ENCODE measurements around the gene NLGN1. TPM values are rescaled to one million over a fixed set of nuclear protein-coding genes. Genes with fewer than 3 reads are reported as not detected.

NLGN1 gene
- total and polyA plus RNA-seq, 9 of the 15 experiments (the other 6 are each of a cell fraction or from before 2014, with no cell fraction given) = under 0.01 to 0.01 TPM; not detected in 7

DNA sequence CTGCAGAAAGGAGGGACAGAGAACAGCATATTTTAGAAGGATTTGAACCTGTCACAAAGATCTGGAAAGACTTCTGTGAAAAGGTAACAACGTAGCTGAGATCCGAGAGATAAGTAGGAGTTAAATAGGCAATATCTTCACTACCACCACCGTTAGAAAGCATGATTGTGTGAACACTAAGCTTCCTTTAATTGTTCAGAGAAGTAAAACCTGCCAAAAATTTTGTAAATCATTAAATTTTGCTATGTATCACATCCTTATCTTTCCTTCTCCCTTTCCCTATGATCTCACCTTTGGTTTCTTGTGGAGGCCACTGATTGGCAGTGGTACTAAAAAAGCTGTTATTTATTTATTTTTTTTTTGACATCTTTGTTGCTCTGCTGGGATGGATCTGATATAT, 346.9 kb downstream of the NLGN1 start:
- Histone ChIP-seq H3K36me3 (ENCODE audit: control insufficient read depth, insufficient read depth, low read length) (no peaks in the 10 kb centered on the region), H3K27ac (ENCODE audit: extremely low read depth, low read depth, low read length) (no peak overlapping the region), H3K9me1 (ENCODE audit: control insufficient read depth, insufficient read depth, low read length) (no peaks in the 10 kb centered on the region), H4K20me1 (replicated peaks; ENCODE audit: control insufficient read depth, insufficient read depth, low read length) (no peaks in the 10 kb centered on the region), H3K27me3 (ENCODE audit: control insufficient read depth in 2 of 2, insufficient read depth in 2 of 2, low read length in 2 of 2) (no peaks in the 10 kb centered on the region), H3K9ac (ENCODE audit: insufficient read depth in 1 of 2, low read depth in 2 of 2, low read length in 2 of 2) (no peak overlapping the region), H2AFZ (ENCODE audit: low read depth, low read length) (no peak overlapping the region), H3K79me2 (ENCODE audit: control insufficient read depth, insufficient read depth, low read length) (no peaks in the 10 kb centered on the region), H3K4me2 (ENCODE audit: insufficient read depth, low read length) (no peak overlapping the region), H3K4me3 (no peak overlapping the region), H3K4me1 (replicated peaks in 1 of 2; ENCODE audit: control insufficient read depth in 2 of 2, insufficient read depth in 2 of 2, low read length in 2 of 2) (no peaks in the 10 kb centered on the region), H3K9me3 (replicated peaks; ENCODE audit: control insufficient read depth, insufficient read depth, low read depth, low read length) (no peaks in the 10 kb centered on the region; the same call in 1 of the 2 replicates)
- intact Hi-C loops (cut with micrococcal nuclease) = no loop called here
- 2% methylated on average over 3 of the region's 3 CpGs for WGBS (ENCODE audit: insufficient coverage, low coverage, missing lambda C conversion rate)
- BruUV-seq (replicated peaks) = no TSS peak
- ChIA-PET CTCF (ENCODE audit: low intra/inter-chr PET ratio) (no interaction called here), POLR2A (no interaction called here)
- FAIRE-seq (no peak), ATAC-seq (no peak), DNase-seq (ENCODE audit: extremely low read depth in 1 of 4, low spot score in 3 of 4) (no peak)
- in situ Hi-C loops (cut with MboI) = no loop called here
- TF ChIP-seq ZNF76 (CRISPR knock-in tag; IDR thresholded peaks at IDR 0.05; ENCODE audit: borderline replicate concordance) = no peak
- TF ChIP-seq ZC3H4 (CRISPR knock-in tag; IDR thresholded peaks at IDR 0.05; ENCODE audit: borderline replicate concordance) = no peak
- TF ChIP-seq NBN (IDR thresholded peaks at IDR 0.05; ENCODE audit: low read depth) = no peak
- TF ChIP-seq, protein P1, sequence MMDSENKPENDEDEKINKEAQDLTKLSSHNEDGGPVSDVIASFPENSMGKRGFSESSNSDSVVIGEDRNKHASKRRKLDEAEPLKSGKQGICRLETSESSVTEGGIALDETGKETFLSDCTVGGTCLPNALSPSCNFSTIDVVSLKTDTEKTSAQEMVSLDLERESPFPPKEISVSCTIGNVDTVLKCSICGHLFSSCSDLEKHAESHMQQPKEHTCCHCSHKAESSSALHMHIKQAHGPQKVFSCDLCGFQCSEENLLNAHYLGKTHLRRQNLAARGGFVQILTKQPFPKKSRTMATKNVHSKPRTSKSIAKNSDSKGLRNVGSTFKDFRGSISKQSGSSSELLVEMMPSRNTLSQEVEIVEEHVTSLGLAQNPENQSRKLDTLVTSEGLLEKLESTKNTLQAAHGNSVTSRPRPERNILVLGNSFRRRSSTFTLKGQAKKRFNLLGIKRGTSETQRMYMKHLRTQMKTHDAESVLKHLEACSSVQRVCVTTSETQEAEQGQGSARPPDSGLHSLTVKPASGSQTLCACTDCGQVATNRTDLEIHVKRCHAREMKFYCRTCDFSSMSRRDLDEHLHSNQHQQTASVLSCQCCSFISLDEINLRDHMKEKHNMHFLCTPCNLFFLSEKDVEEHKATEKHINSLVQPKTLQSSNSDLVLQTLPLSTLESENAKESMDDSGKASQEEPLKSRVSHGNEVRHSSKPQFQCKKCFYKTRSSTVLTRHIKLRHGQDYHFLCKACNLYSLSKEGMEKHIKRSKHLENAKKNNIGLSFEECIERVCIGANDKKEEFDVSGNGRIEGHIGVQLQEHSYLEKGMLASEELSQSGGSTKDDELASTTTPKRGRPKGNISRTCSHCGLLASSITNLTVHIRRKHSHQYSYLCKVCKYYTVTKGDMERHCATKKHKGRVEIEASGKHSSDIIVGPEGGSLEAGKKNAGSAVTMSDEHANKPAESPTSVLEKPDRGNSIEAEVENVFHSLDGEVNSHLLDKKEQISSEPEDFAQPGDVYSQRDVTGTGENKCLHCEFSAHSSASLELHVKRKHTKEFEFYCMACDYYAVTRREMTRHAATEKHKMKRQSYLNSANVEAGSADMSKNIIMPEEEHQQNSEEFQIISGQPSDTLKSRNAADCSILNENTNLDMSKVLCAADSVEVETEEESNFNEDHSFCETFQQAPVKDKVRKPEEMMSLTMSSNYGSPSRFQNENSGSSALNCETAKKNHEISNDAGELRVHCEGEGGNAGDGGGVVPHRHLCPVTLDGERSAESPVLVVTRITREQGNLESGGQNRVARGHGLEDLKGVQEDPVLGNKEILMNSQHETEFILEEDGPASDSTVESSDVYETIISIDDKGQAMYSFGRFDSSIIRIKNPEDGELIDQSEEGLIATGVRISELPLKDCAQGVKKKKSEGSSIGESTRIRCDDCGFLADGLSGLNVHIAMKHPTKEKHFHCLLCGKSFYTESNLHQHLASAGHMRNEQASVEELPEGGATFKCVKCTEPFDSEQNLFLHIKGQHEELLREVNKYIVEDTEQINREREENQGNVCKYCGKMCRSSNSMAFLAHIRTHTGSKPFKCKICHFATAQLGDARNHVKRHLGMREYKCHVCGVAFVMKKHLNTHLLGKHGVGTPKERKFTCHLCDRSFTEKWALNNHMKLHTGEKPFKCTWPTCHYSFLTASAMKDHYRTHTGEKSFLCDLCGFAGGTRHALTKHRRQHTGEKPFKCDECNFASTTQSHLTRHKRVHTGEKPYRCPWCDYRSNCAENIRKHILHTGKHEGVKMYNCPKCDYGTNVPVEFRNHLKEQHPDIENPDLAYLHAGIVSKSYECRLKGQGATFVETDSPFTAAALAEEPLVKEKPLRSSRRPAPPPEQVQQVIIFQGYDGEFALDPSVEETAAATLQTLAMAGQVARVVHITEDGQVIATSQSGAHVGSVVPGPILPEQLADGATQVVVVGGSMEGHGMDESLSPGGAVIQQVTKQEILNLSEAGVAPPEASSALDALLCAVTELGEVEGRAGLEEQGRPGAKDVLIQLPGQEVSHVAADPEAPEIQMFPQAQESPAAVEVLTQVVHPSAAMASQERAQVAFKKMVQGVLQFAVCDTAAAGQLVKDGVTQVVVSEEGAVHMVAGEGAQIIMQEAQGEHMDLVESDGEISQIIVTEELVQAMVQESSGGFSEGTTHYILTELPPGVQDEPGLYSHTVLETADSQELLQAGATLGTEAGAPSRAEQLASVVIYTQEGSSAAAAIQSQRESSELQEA (IDR thresholded peaks at IDR 0.05; ENCODE audit: low read depth) = no peak
- TF ChIP-seq ASH1L (IDR thresholded peaks at IDR 0.05; ENCODE audit: borderline replicate concordance, low read depth, partially characterized antibody) = no peak
- TF ChIP-seq GATAD2A (IDR thresholded peaks at IDR 0.05) = no peak
- TF ChIP-seq CSDE1 (IDR thresholded peaks at IDR 0.05) = no peak
- no peak for TF ChIP-seq ZNF140 (CRISPR knock-in tag; IDR thresholded peaks at IDR 0.05)
- TF ChIP-seq CUX1 (CRISPR knock-in tag; IDR thresholded peaks at IDR 0.05) = no peak
- TF ChIP-seq IRF2 (CRISPR knock-in tag; IDR thresholded peaks at IDR 0.05) = no peak
